ENCODE measurements around the gene MTF1. TPM values are rescaled to one million over a fixed set of nuclear protein-coding genes. Genes with fewer than 3 reads are reported as not detected.

Gene MTF1
- total RNA-seq, 5 donors from 2014 or later (not counting 1 experiment from before 2014, with no cell fraction given): 23.6 to 29.9 (median 24.9) TPM

DNA sequence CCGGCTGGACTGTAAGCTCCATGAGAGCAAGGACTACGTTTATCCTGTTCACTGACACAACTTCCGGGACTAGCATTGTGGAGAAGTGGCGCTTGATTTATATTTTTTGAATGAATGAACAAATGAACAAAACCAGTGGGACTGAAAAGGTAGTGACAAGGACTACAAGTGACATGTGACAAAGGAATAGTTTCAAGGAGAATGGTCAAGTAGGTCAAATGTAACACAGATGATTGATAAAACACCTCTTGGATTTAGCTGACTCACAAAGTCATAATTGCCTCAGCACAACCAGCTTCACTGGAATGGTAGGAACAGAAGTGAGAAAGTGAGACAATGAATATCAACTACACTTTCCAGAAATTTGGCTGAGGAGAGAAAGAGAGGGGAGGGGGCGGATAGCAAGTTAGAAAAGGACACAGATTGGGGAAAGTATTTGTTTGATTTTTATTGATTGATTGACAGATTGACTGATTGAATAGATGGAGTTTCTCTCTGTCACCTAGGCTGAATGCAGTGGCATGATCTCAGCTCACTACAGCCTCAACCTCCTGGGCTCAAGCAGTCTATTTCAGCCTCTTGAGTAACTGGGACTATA is 14.2 kb downstream of the MTF1 start:
- no peaks in the 10 kb centered on the region for H3K27me3 ChIP-seq (replicated peaks in 1 of 2; ENCODE audit: control insufficient read depth in 2 of 2, extremely low read depth in 1 of 2, insufficient read depth in 2 of 2, low read length in 1 of 2)
- H3K4me3 Mint-ChIP-seq: no peak overlapping the region
- H3K4me3 ChIP-seq (ENCODE audit: control insufficient read depth in 1 of 2, extremely low read depth in 1 of 2, low read length in 1 of 2): no peak overlapping the region
- ChIA-PET CTCF (no interaction called here), POLR2A (no interaction called here)
- no peaks in the 10 kb centered on the region for H3K9me3 Mint-ChIP-seq
- WGBS (ENCODE audit: insufficient coverage): 100% methylated on average over 2 of the region's 5 CpGs
- peaks cover 20% of the 10 kb centered on the region for H3K36me3 Mint-ChIP-seq
- no peak overlapping the region for H3K27ac ChIP-seq (ENCODE audit: low read length)
- peaks cover 0 to 18% of the 10 kb centered on the region in 2 donors for H3K36me3 ChIP-seq (ENCODE audit: control insufficient read depth in 2 of 2, extremely low read depth in 1 of 2, insufficient read depth in 1 of 2, low read length in 1 of 2)
- H3K4me1 ChIP-seq (ENCODE audit: control insufficient read depth in 1 of 2, extremely low read depth in 1 of 2, insufficient read depth in 2 of 2, low read length in 2 of 2): peaks cover 0 to 10% of the 10 kb centered on the region in 2 experiments
- H3K27ac Mint-ChIP-seq: no peak overlapping the region
- ATAC-seq (replicated peaks in 1 of 4) (no peak), DNase-seq (no peak)
- peaks cover 29 to 47% (median 40%) of the 10 kb centered on the region in 3 donors for H3K4me1 Mint-ChIP-seq
- no peaks in the 10 kb centered on the region for H3K27me3 Mint-ChIP-seq
- no peaks in the 10 kb centered on the region for H3K9me3 ChIP-seq

DNA sequence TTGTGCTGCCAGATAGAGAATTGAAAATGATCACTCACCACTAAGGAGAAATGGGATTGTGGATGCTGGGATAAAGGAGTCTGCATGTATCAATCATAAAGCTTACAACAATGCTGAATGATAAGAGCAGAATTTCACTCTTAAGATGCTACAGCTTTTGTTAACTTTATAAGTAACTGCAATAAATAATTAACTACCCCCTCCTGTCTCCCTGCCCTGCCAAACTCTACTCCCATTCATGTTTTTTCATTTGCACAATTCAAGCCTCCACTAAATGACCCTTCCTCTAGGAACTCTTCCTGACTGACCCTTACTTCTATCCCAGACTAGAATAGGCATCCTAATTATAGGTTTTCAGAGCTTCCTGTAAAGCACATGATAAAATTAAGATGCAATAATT is 14.9 kb downstream of the MTF1 start:
- Mint-ChIP-seq H3K4me1 (peaks cover 29 to 46% (median 37%) of the 10 kb centered on the region in 3 donors), H3K9me3 (no peaks in the 10 kb centered on the region), H3K36me3 (peaks cover 25% of the 10 kb centered on the region), H3K4me3 (no peak overlapping the region), H3K27ac (no peak overlapping the region), H3K27me3 (no peaks in the 10 kb centered on the region)
- no peak for ATAC-seq (replicated peaks in 1 of 4)
- no peak for DNase-seq
- ChIA-PET CTCF (no interaction called here), POLR2A (no interaction called here)
- H3K27me3 ChIP-seq (replicated peaks in 1 of 2; ENCODE audit: control insufficient read depth in 2 of 2, extremely low read depth in 1 of 2, insufficient read depth in 2 of 2, low read length in 1 of 2): no peaks in the 10 kb centered on the region
- peaks cover 0 to 10% of the 10 kb centered on the region in 2 experiments for H3K4me1 ChIP-seq (ENCODE audit: control insufficient read depth in 1 of 2, extremely low read depth in 1 of 2, insufficient read depth in 2 of 2, low read length in 2 of 2)
- H3K27ac ChIP-seq (ENCODE audit: low read length): no peak overlapping the region
- no peaks in the 10 kb centered on the region for H3K9me3 ChIP-seq
- H3K4me3 ChIP-seq (ENCODE audit: control insufficient read depth in 1 of 2, extremely low read depth in 1 of 2, low read length in 1 of 2): no peak overlapping the region
- peaks cover 0 to 22% of the 10 kb centered on the region in 2 donors for H3K36me3 ChIP-seq (ENCODE audit: control insufficient read depth in 2 of 2, extremely low read depth in 1 of 2, insufficient read depth in 1 of 2, low read length in 1 of 2)

DNA sequence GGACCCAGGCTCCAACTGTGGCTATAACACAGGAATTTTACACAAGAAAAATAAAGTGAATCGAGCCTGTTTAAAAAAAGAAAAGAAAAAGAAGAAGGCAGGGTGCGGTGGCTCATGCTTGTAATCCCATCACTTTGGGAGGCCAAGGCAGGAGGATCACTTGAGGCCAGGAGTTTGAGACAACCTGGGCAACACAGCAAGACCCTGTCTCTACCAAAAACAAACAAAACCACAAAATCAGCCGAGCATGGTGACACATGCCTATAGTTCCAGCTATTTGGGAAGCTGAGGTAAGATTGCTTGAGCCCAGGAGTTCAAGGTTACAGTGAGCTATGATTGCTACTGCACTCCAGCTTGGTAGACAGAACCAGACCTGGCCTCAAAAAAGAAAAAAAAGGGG is 17.7 kb downstream of the MTF1 start:
- peaks cover 0 to 37% of the 10 kb centered on the region in 2 donors for H3K36me3 ChIP-seq (ENCODE audit: control insufficient read depth in 2 of 2, extremely low read depth in 1 of 2, insufficient read depth in 1 of 2, low read length in 1 of 2)
- CTCF ChIA-PET: no interaction called here
- Mint-ChIP-seq H3K36me3 (peaks cover 28% of the 10 kb centered on the region), H3K4me3 (no peak overlapping the region), H3K27ac (no peak overlapping the region), H3K4me1 (peaks cover 17 to 25% (median 19%) of the 10 kb centered on the region in 3 donors), H3K9me3 (no peaks in the 10 kb centered on the region), H3K27me3 (no peaks in the 10 kb centered on the region)
- DNase-seq (no peak), ATAC-seq (replicated peaks in 1 of 4) (no peak)
- 80% methylated on average over 1 of the region's 3 CpGs for WGBS (ENCODE audit: insufficient coverage)
- H3K4me3 ChIP-seq (ENCODE audit: control insufficient read depth in 1 of 2, extremely low read depth in 1 of 2, low read length in 1 of 2): no peak overlapping the region
- no peaks in the 10 kb centered on the region for H3K9me3 ChIP-seq
- H3K4me1 ChIP-seq (ENCODE audit: control insufficient read depth in 1 of 2, extremely low read depth in 1 of 2, insufficient read depth in 2 of 2, low read length in 2 of 2): peaks cover 0 to under 1% of the 10 kb centered on the region in 2 experiments
- no peak overlapping the region for H3K27ac ChIP-seq (ENCODE audit: low read length)
- H3K27me3 ChIP-seq (replicated peaks in 1 of 2; ENCODE audit: control insufficient read depth in 2 of 2, extremely low read depth in 1 of 2, insufficient read depth in 2 of 2, low read length in 1 of 2): no peaks in the 10 kb centered on the region
- POLR2A ChIA-PET: no interaction called here

DNA sequence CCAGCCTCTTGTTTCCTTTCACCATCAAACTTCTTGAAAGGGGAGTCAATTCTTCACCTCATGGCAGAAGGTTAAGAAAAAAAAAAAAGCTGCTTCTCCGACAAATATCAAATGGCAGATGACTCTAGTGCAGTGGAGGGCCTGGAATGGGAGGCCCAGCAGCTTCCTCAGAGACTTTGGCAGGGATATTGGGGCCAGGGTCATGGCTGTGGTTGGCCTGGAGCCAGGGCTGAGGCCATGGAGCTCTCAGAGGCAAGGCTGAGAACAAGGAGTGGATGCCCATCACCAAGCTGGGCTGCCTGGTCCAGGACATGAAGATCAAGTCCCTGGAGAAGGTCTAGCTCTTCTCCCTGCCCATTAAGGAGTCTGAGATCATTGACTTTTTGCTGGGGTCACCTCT is 18.7 kb downstream of the MTF1 start:
- Mint-ChIP-seq H3K36me3 (peaks cover 35% of the 10 kb centered on the region), H3K27ac (no peak overlapping the region), H3K4me1 (peaks cover 9 to 18% (median 14%) of the 10 kb centered on the region in 3 donors), H3K27me3 (no peaks in the 10 kb centered on the region), H3K9me3 (no peaks in the 10 kb centered on the region), H3K4me3 (no peak overlapping the region)
- H3K27me3 ChIP-seq (replicated peaks in 1 of 2; ENCODE audit: control insufficient read depth in 2 of 2, extremely low read depth in 1 of 2, insufficient read depth in 2 of 2, low read length in 1 of 2): no peaks in the 10 kb centered on the region
- peaks cover 0 to 40% of the 10 kb centered on the region in 2 donors for H3K36me3 ChIP-seq (ENCODE audit: control insufficient read depth in 2 of 2, extremely low read depth in 1 of 2, insufficient read depth in 1 of 2, low read length in 1 of 2)
- H3K4me1 ChIP-seq (ENCODE audit: control insufficient read depth in 1 of 2, extremely low read depth in 1 of 2, insufficient read depth in 2 of 2, low read length in 2 of 2): no peaks in the 10 kb centered on the region
- ChIA-PET POLR2A (no interaction called here), CTCF (interaction anchor here in 1 of 2 donors (0.6 kb wide), 1 partner anchor 10 kb away, joined by 3 read pairs; no protein-coding TSS in a partner anchor)
- WGBS (ENCODE audit: insufficient coverage): 100% methylated on average over 1 of the region's 1 CpG
- no peak overlapping the region for H3K4me3 ChIP-seq (ENCODE audit: control insufficient read depth in 1 of 2, extremely low read depth in 1 of 2, low read length in 1 of 2)
- ATAC-seq (replicated peaks in 1 of 4) (no peak), DNase-seq (no peak)
- H3K9me3 ChIP-seq: no peaks in the 10 kb centered on the region
- H3K27ac ChIP-seq (ENCODE audit: low read length): no peak overlapping the region

DNA sequence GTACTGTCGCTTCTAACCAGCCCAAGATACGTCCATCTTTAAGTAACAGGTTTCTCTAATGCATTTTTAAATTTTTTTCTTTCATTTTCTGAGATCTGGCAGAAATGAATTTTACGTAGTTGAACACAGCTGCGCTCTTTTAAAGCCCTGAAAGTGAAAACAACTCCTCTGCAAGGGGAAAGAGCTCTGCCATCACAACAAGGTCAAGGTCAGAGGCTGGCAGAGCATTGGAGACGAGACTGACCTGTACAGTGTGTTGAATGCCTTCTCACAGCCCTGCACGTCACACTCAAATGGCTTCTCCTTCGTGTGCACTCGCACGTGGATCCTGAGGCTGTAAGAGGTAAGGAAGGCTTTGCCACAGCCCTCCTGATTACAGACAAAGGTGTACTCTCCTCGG is 19.7 kb downstream of the MTF1 start:
- Histone ChIP-seq H3K4me3 (ENCODE audit: control insufficient read depth in 1 of 2, extremely low read depth in 1 of 2, low read length in 1 of 2) (no peak overlapping the region), H3K36me3 (ENCODE audit: control insufficient read depth in 2 of 2, extremely low read depth in 1 of 2, insufficient read depth in 1 of 2, low read length in 1 of 2) (peaks cover 0 to 50% of the 10 kb centered on the region in 2 donors), H3K27me3 (replicated peaks in 1 of 2; ENCODE audit: control insufficient read depth in 2 of 2, extremely low read depth in 1 of 2, insufficient read depth in 2 of 2, low read length in 1 of 2) (no peaks in the 10 kb centered on the region), H3K4me1 (ENCODE audit: control insufficient read depth in 1 of 2, extremely low read depth in 1 of 2, insufficient read depth in 2 of 2, low read length in 2 of 2) (no peaks in the 10 kb centered on the region), H3K27ac (ENCODE audit: low read length) (no peak overlapping the region), H3K9me3 (no peaks in the 10 kb centered on the region)
- H3K4me3 Mint-ChIP-seq: no peak overlapping the region
- DNase-seq (no peak), ATAC-seq (replicated peaks in 1 of 4) (no peak)
- ChIA-PET POLR2A (no interaction called here), CTCF (no interaction called here)
- H3K36me3 Mint-ChIP-seq: peaks cover 38% of the 10 kb centered on the region
- peaks cover under 1 to 9% (median 8%) of the 10 kb centered on the region in 3 donors for H3K4me1 Mint-ChIP-seq
- no peaks in the 10 kb centered on the region for H3K27me3 Mint-ChIP-seq
- H3K27ac Mint-ChIP-seq: no peak overlapping the region
- no peaks in the 10 kb centered on the region for H3K9me3 Mint-ChIP-seq
- WGBS (ENCODE audit: insufficient coverage): 100% methylated on average over 2 of the region's 10 CpGs

DNA sequence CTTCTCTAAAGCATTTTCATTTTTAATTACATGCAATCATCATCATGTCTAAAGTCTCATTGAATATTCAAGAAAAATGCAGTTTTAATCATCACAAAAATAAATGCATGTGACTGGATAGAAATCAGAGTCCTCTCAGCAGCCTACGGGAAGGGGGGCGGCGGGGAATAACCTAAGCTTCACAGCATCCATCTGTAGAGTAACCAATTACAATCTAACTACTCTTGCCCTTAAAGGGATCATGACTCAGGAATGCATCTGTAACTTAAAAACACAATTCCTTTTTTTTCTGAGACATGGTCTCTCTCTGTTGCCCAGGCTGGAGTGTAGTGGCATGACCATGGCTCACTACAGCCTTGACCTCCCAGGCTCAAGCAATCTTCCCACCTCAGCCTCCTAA is 22.6 kb downstream of the MTF1 start:
- CTCF ChIA-PET: no interaction called here
- no peak overlapping the region for H3K27ac Mint-ChIP-seq
- POLR2A ChIA-PET: no interaction called here

DNA sequence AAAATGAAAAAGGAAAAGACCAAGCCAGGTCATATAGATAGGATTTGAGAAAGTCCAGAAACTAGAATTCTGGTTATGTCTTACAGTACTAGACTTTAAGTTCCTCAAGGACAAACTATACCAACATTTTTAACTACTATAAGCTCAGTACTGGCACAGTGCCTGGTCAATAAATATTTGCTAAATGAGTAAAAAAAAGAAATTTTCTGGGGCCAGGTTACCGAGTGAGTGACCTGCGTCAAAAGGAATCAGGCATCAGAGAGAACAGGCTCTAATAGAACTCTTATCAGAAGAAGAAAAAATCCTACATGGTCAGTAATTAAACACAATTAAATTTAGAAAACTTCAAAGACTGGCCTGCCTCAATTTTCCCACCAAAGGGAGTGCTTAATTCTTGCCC is 27.6 kb downstream of the MTF1 start:
- WGBS (ENCODE audit: insufficient coverage): 100% methylated on average over 1 of the region's 2 CpGs
- Mint-ChIP-seq H3K36me3 (peaks cover 57% of the 10 kb centered on the region), H3K4me1 (no peaks in the 10 kb centered on the region), H3K27ac (no peak overlapping the region), H3K9me3 (no peaks in the 10 kb centered on the region), H3K27me3 (no peaks in the 10 kb centered on the region), H3K4me3 (no peak overlapping the region)
- ATAC-seq (replicated peaks in 1 of 4): no peak
- Histone ChIP-seq H3K27me3 (replicated peaks in 1 of 2; ENCODE audit: control insufficient read depth in 2 of 2, extremely low read depth in 1 of 2, insufficient read depth in 2 of 2, low read length in 1 of 2) (no peaks in the 10 kb centered on the region), H3K27ac (ENCODE audit: low read length) (no peak overlapping the region), H3K4me3 (ENCODE audit: control insufficient read depth in 1 of 2, extremely low read depth in 1 of 2, low read length in 1 of 2) (no peak overlapping the region), H3K4me1 (ENCODE audit: control insufficient read depth in 1 of 2, extremely low read depth in 1 of 2, insufficient read depth in 2 of 2, low read length in 2 of 2) (no peaks in the 10 kb centered on the region), H3K36me3 (ENCODE audit: control insufficient read depth in 2 of 2, extremely low read depth in 1 of 2, insufficient read depth in 1 of 2, low read length in 1 of 2) (peaks cover 6 to 65% of the 10 kb centered on the region in 2 donors), H3K9me3 (no peaks in the 10 kb centered on the region)
- DNase-seq: no peak
- ChIA-PET CTCF (interaction anchor here in 1 of 2 donors (0.6 kb wide), 1 partner anchor 170 kb away, joined by 4 read pairs; no protein-coding TSS in a partner anchor), POLR2A (no interaction called here)

More for the DNA sequence above, 22.6 kb downstream of the MTF1 start:
- WGBS (ENCODE audit: insufficient coverage): 67% methylated on average over 3 of the region's 3 CpGs
- Mint-ChIP-seq H3K4me1 (no peaks in the 10 kb centered on the region), H3K27me3 (no peaks in the 10 kb centered on the region), H3K4me3 (no peak overlapping the region), H3K9me3 (no peaks in the 10 kb centered on the region), H3K36me3 (peaks cover 52% of the 10 kb centered on the region)
- Histone ChIP-seq H3K27ac (ENCODE audit: low read length) (no peak overlapping the region), H3K4me3 (ENCODE audit: control insufficient read depth in 1 of 2, extremely low read depth in 1 of 2, low read length in 1 of 2) (no peak overlapping the region), H3K4me1 (ENCODE audit: control insufficient read depth in 1 of 2, extremely low read depth in 1 of 2, insufficient read depth in 2 of 2, low read length in 2 of 2) (no peaks in the 10 kb centered on the region), H3K9me3 (no peaks in the 10 kb centered on the region), H3K36me3 (ENCODE audit: control insufficient read depth in 2 of 2, extremely low read depth in 1 of 2, insufficient read depth in 1 of 2, low read length in 1 of 2) (peaks cover 4 to 71% of the 10 kb centered on the region in 2 donors), H3K27me3 (replicated peaks in 1 of 2; ENCODE audit: control insufficient read depth in 2 of 2, extremely low read depth in 1 of 2, insufficient read depth in 2 of 2, low read length in 1 of 2) (no peaks in the 10 kb centered on the region)
- DNase-seq: no peak
- no peak for ATAC-seq (replicated peaks in 1 of 4)

Measured in T-cell (primary cell).